Smooth muscle cell (in vitro differentiated cells): ENCODE results near the gene CCDC51. TPM values are rescaled to one million over a fixed set of nuclear protein-coding genes. Genes with fewer than 3 reads are reported as not detected.

Source experiments
- DNase-seq: peaks from one replicate; lab custom pipeline; 2025; ENCODE audit not compliant: unreplicated experiment; lab: John Stamatoyannopoulos, UW
- H2AFZ ChIP-seq: fragments of 200-600 bp; sonication (generic); 2 replicates; pipeline ENCODE4 v1.6.0; 2016; ENCODE audit warnings: antibody characterized with exemption, low read depth, mild to moderate bottlenecking
- H3F3A ChIP-seq: fragments of 200-600 bp; sonication (generic); 2 replicates; pipeline ENCODE4 v1.6.0; 2017; ENCODE audit warnings: antibody characterized with exemption, low read depth
- H3K27ac ChIP-seq: fragments of 200-600 bp; sonication (generic); 2 replicates; pipeline ENCODE4 v1.5.1; 2016; ENCODE audit warnings: low read depth, mild to moderate bottlenecking
- H3K27me3 ChIP-seq: fragments of 200-600 bp; sonication (generic); 2 replicates; pipeline ENCODE4 v1.6.1; 2016; ENCODE audit warnings: low read depth, mild to moderate bottlenecking
- H3K36me3 ChIP-seq: fragments of 200-600 bp; sonication (generic); 2 replicates; pipeline ENCODE4 v1.5.1; 2016; ENCODE audit warnings: low read depth
- H3K4me1 ChIP-seq: fragments of 200-600 bp; sonication (generic); 2 replicates; pipeline ENCODE4 v1.5.1; 2016; ENCODE audit warnings: low read depth
- H3K4me2 ChIP-seq: fragments of 200-600 bp; sonication (generic); 2 replicates; pipeline ENCODE4 v1.6.0; 2016; ENCODE audit warnings: mild to moderate bottlenecking
- H3K4me3 ChIP-seq: fragments of 200-600 bp; sonication (generic); 2 replicates; pipeline ENCODE4 v1.5.1; 2016; ENCODE audit warnings: mild to moderate bottlenecking
- H3K79me2 ChIP-seq: fragments of 200-600 bp; sonication (generic); 2 replicates; pipeline ENCODE4 v1.6.0; 2016; ENCODE audit warnings: low read depth, mild to moderate bottlenecking
- H3K9ac ChIP-seq: fragments of 200-600 bp; sonication (generic); 2 replicates; pipeline ENCODE4 v1.6.0; 2016; ENCODE audit warnings: low read depth
- H3K9me3 ChIP-seq: fragments of 200-600 bp; sonication (generic); replicated peaks from 2 replicates; pipeline ENCODE4 v1.5.1; 2016; ENCODE audit warnings: low read depth
- H4K20me1 ChIP-seq: fragments of 200-600 bp; sonication (generic); 2 replicates; pipeline ENCODE4 v1.6.0; 2016; ENCODE audit warnings: low read depth
- CTCF ChIP-seq: fragments of 200-600 bp; sonication (generic); IDR thresholded peaks from 2 replicates; pipeline ENCODE4 v1.5.1; 2017; ENCODE audit warnings: borderline replicate concordance, mild to moderate bottlenecking, antibody characterized with exemption; ENCODE audit not compliant: insufficient read depth, poor library complexity, severe bottlenecking
- WGBS: methylation state at CpG from one replicate; pipeline ENCODE4 v1.1.7; 2016; ENCODE audit warnings: low lambda C conversion rate; 5-methylcytosine and 5-hydroxymethylcytosine counted together
- polyA plus RNA-seq: library from polyadenylated mRNA; unstranded; fragments of >200 nt; fragmentation: Nextera tagmentation; extraction: Ambion mirVana; gene quantifications from 2 replicates; pipeline ENCODE4 v1.2.1, GENCODE V29; 2016
- total RNA-seq: library from RNA; depleted of rRNA; stranded (reverse); fragments of >200 nt; gene quantifications from 2 replicates; pipeline ENCODE4 v1.2.3, GENCODE V29; 2014

The CCDC51 gene
- total and polyA plus RNA-seq, 2 experiments from 2014 or later: 9.0 to 18.3 TPM

DNA sequence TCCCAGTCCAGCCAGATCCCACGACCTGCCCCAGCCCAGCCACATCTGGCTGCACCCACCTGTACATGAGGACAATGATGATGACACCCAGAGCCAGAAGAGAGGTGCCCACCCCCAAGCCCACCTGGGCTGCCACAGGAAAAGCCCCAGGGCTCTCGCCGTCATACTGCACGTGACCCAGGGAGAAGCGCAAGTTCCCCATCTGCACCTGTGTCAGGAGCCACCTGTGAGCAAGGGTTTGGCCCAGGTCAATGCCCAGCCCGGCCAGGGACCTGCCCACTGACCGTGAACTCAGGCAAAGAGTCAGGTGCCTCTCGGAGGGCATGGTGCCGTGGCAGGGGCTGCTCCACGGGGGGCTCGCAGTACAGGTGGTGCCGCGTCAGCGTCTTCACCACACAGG lies 26.3 kb downstream of the CCDC51 start:
- H3K4me1 ChIP-seq: no peaks in the 10 kb centered on the region
- no peak overlapping the region for H3K27ac ChIP-seq
- H3F3A ChIP-seq: no peaks in the 10 kb centered on the region
- no peak overlapping the region for H3K4me3 ChIP-seq
- TF ChIP-seq CTCF: no peak
- H3K36me3 ChIP-seq: no peaks in the 10 kb centered on the region
- H3K9me3 ChIP-seq: no peaks in the 10 kb centered on the region
- H4K20me1 ChIP-seq: no peaks in the 10 kb centered on the region
- no peak overlapping the region for H3K4me2 ChIP-seq
- H3K79me2 ChIP-seq: no peaks in the 10 kb centered on the region
- 94% methylated on average over 14 of the region's 14 CpGs for WGBS
- H3K27me3 ChIP-seq: no peaks in the 10 kb centered on the region
- no peak overlapping the region for H3K9ac ChIP-seq
- no peak for DNase-seq
- no peak overlapping the region for H2AFZ ChIP-seq

DNA sequence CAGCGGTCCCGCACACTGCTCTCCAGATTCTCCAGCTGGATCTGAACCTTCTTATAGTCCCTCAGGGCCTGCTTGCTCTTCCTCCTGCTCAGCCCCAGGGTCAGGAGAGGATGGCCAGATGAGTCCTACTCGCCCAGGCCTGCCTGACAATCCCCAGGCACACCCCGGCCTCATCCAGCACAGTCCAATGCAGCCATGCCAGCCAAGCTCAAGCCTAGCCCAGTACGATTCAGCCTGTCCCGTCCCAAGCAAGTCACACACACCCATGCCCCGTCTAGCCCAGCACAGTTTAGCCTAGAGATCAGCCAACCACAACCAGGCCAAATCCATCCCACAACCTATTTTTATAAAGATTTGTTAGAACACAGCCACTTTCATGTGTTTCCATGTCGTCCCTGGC lies 26.8 kb downstream of the CCDC51 start:
- H2AFZ ChIP-seq: no peak overlapping the region
- no peaks in the 10 kb centered on the region for H3K36me3 ChIP-seq
- 91% methylated on average over 8 of the region's 8 CpGs for WGBS
- H3K27ac ChIP-seq: no peak overlapping the region
- no peak for TF ChIP-seq CTCF
- H3K4me1 ChIP-seq: no peaks in the 10 kb centered on the region
- DNase-seq: no peak
- H4K20me1 ChIP-seq: no peaks in the 10 kb centered on the region
- no peaks in the 10 kb centered on the region for H3K79me2 ChIP-seq
- no peak overlapping the region for H3K4me3 ChIP-seq
- H3K9me3 ChIP-seq: no peaks in the 10 kb centered on the region
- H3F3A ChIP-seq: no peaks in the 10 kb centered on the region
- no peaks in the 10 kb centered on the region for H3K27me3 ChIP-seq
- no peak overlapping the region for H3K4me2 ChIP-seq
- H3K9ac ChIP-seq: no peak overlapping the region

- no peak overlapping the region for H3K4me2 ChIP-seq
- 97% methylated on average over 19 of the region's 19 CpGs for WGBS
Observed at GRCh38 chr3:48412375-48413001, 27.4 kb downstream of the CCDC51 start.

More at GRCh38 chr3:48412375-48413001, 27.4 kb downstream of the CCDC51 start:
- Histone ChIP-seq H3K27me3 (no peaks in the 10 kb centered on the region), H2AFZ (no peak overlapping the region), H3K4me3 (no peak overlapping the region), H3F3A (no peaks in the 10 kb centered on the region), H3K79me2 (no peaks in the 10 kb centered on the region), H3K9me3 (no peaks in the 10 kb centered on the region), H3K4me1 (no peaks in the 10 kb centered on the region), H3K9ac (no peak overlapping the region), H3K36me3 (no peaks in the 10 kb centered on the region), H3K27ac (no peak overlapping the region), H4K20me1 (no peaks in the 10 kb centered on the region)
- TF ChIP-seq CTCF: no peak
- DNase-seq: no peak
